K562 (cell line): Measurements from ENCODE around the gene ING2. TPM values are rescaled to one million over a fixed set of nuclear protein-coding genes. Genes with fewer than 3 reads are reported as not detected.

Experiments
- ARID1B ChIP-seq: fragments of 450-650 bp; IDR thresholded peaks from 2 replicates; pipeline ENCODE4 v1.6.1; 2016; ENCODE audit warnings: antibody characterized with exemption, mild to moderate bottlenecking, inconsistent platforms
- FOXK2 ChIP-seq, 2 experiments: fragments of 450-650 bp; IDR thresholded peaks in 1 of 2; conservative IDR thresholded peaks in 1 of 2; 2 replicates each; pipeline ENCODE4 v1.6.1; 2016; ENCODE audit warnings: low read depth in 2 of 2, mild to moderate bottlenecking in 1 of 2
- MECOM ChIP-seq: fragments of 250-450 bp; sonication (Bioruptor Pico); IDR thresholded peaks from 2 replicates; pipeline ENCODE4 v1.8.0; 2022; ENCODE audit warnings: inconsistent platforms
- SIN3B ChIP-seq: fragments of 450-650 bp; IDR thresholded peaks from 2 replicates; pipeline ENCODE4 v1.6.1; 2017; ENCODE audit warnings: low read depth, mild to moderate bottlenecking, moderate library complexity
- SMARCE1 ChIP-seq: fragments of 450-650 bp; IDR thresholded peaks from 2 replicates; pipeline ENCODE4 v1.7.1; 2016; ENCODE audit warnings: mild to moderate bottlenecking
- SRSF9 ChIP-seq: fragments of 200-400 bp; formaldehyde crosslinking; IDR thresholded peaks from 2 replicates; pipeline ENCODE4 v1.6.1; 2017; ENCODE audit warnings: low read depth, low read length, borderline replicate concordance
- STAT6 ChIP-seq: sonication (generic); formaldehyde crosslinking; IDR thresholded peaks from 2 replicates; pipeline ENCODE4 v1.8.1; 2023; ENCODE audit warnings: mild to moderate bottlenecking, missing genetic modification reagents
- ZBTB40 ChIP-seq, 2 experiments: fragments of 450-650 bp in 1 of 2; sonication (generic) in 1 of 2; formaldehyde crosslinking in 1 of 2; IDR thresholded peaks; 2 replicates each; pipeline versions ENCODE4 v1.7.1 to v1.9.0; 2016 to 2022; ENCODE audit warnings: inconsistent platforms in 1 of 2, mild to moderate bottlenecking in 1 of 2, missing genetic modification reagents in 1 of 2
- ZNF395 ChIP-seq: fragments of 200-800 bp; sonication (Bioruptor generic); IDR thresholded peaks from 2 replicates; pipeline ENCODE4 v1.6.1; 2017; ENCODE audit warnings: missing genetic modification characterization, missing compliant biosample characterization
- polyA plus RNA-seq, 8 experiments: library from polyadenylated mRNA; depleted of rRNA in 4 of 8; stranded (reverse) in 5 of 8; unstranded in 3 of 8; fragments of >200 nt; fragmentation: Nextera tagmentation in 2 of 8; fragmentation: Illumina TruSeq in 1 of 8; extraction: Ambion mirVana in 2 of 8; extraction: Trizol in 1 of 8; gene quantifications; 2 replicates each; pipeline versions ENCODE4 v1.2.1 to v1.2.3, GENCODE V29; 2011 to 2014; ENCODE audit warnings: inconsistent platforms in 1 of 8, missing spikeins in 1 of 8
- total RNA-seq, 7 experiments: library from RNA; depleted of rRNA in 6 of 7; stranded (reverse); fragments of >200 nt in 6 of 7; fragmentation: Illumina TruSeq in 2 of 7; extraction: Trizol in 2 of 7; gene quantifications; 2 replicates each; pipeline versions ENCODE4 v1.2.1 to v1.2.3, GENCODE V29; 2011 to 2021; ENCODE audit warnings: low replicate concordance in 1 of 7

ING2 gene
- total and polyA plus RNA-seq, 9 of the 15 experiments (the other 6 are each of a cell fraction or from before 2014, with no cell fraction given): 2.9 to 21.4 (median 12.4) TPM

- peak; percentile 63 for TF ChIP-seq ZBTB40 (IDR thresholded peaks at IDR 0.05)
- TF ChIP-seq ZBTB40 (CRISPR knock-in tag; IDR thresholded peaks at IDR 0.05): no peak
- TF ChIP-seq SMARCE1: peak; percentile 20; the same call in 1 of the 2 replicates
- 0 out of 2 replicates have a peak, but pooled peaks have one; percentile 9 for TF ChIP-seq ZNF395 (CRISPR knock-in tag)
- 0 out of 2 replicates have a peak, but pooled peaks have one; percentile 13 for TF ChIP-seq STAT6 (CRISPR knock-in tag)
- peak; percentile 77 to 79 for TF ChIP-seq FOXK2 (conservative IDR thresholded peaks at IDR 0.05 in 1 of 2, IDR thresholded peaks at IDR 0.05 in 1 of 2; ENCODE audit: low read depth in 2 of 2)
- TF ChIP-seq SIN3B: no peak
- 0 out of 2 replicates have a peak, but pooled peaks have one; percentile 16 for TF ChIP-seq MECOM
- 0 out of 2 replicates have a peak, but pooled peaks have one; percentile 14 for TF ChIP-seq ARID1B
- TF ChIP-seq SRSF9: no peak
Measured at GRCh38 chr4:183503497-183504063, 1.3 kb upstream of the ING2 start (continued).
